ENCODE measurements around the gene TTF2. TPM values are rescaled to one million over a fixed set of nuclear protein-coding genes. Genes with fewer than 3 reads are reported as not detected.
"Not testable (repeated sequence)": the region's sequence is repeated elsewhere in the genome, so short reads cannot be mapped to it uniquely, and the experiment has no call there.

Gene TTF2
- polyA plus RNA-seq, 1 donor (not counting 4 experiments of a cell fraction or from before 2014, with no cell fraction given) = 23.0 TPM

DNA sequence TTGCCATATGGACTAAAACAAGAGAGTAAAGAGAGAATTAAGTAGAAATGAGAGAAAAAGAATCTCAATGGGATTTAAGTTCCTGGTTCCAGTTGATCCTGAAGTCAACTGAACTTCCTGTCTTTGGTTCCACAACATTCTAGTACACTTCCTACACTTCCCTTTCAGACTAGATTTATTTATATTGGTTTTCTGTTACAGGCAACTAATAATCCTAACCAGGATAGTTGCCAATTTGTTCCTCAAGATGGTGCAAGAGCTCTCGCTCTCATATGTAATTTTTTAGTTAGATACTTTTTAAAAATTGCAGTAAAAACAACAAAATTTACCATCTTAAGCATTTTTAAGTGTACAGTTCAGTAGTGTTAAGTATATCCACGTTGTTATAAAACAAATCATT lies 90.2 kb downstream of the TTF2 start:
- Histone ChIP-seq H3K27ac (ENCODE audit: control insufficient read depth, insufficient read depth, low read length) (no peak overlapping the region), H3K9ac (ENCODE audit: control insufficient read depth, extremely low read depth, insufficient read depth, low read length) (no peak overlapping the region), H3K27me3 (ENCODE audit: control insufficient read depth, extremely low read depth, insufficient read depth, low read length) (no peaks in the 10 kb centered on the region), H2AFZ (ENCODE audit: control insufficient read depth, low read length) (no peak overlapping the region), H3K9me3 (ENCODE audit: control insufficient read depth, low read depth, low read length) (no peaks in the 10 kb centered on the region), H3K9me1 (ENCODE audit: control insufficient read depth, extremely low read depth, insufficient read depth, low read length) (no peaks in the 10 kb centered on the region), H3K79me2 (ENCODE audit: control insufficient read depth, insufficient read depth, low read length) (no peaks in the 10 kb centered on the region), H4K20me1 (ENCODE audit: control insufficient read depth, extremely low read depth, insufficient read depth, low read length) (no peaks in the 10 kb centered on the region), H3K4me1 (ENCODE audit: control insufficient read depth, extremely low read depth, insufficient read depth, low read length) (peaks cover 9% of the 10 kb centered on the region), H3K36me3 (ENCODE audit: control insufficient read depth in 2 of 2, extremely low read depth in 1 of 2, insufficient read depth in 2 of 2, low read length in 2 of 2) (no peaks in the 10 kb centered on the region), H3K4me3 (ENCODE audit: control insufficient read depth in 2 of 3, extremely low read depth in 1 of 3, insufficient read depth in 2 of 3, low read depth in 1 of 3, low read length in 3 of 3) (no peak overlapping the region), H3K4me2 (ENCODE audit: control insufficient read depth, extremely low read depth, insufficient read depth, low read depth, low read length) (no peak overlapping the region)
- no peak for DNase-seq (ENCODE audit: low read depth, low spot score)
- FAIRE-seq = no peak
- dilution Hi-C loops (cut with MboI; ENCODE audit: extremely low pct_ligation_motif_present, low sequenced_read_pairs) = no loop called here
- TF ChIP-seq, protein P1, sequence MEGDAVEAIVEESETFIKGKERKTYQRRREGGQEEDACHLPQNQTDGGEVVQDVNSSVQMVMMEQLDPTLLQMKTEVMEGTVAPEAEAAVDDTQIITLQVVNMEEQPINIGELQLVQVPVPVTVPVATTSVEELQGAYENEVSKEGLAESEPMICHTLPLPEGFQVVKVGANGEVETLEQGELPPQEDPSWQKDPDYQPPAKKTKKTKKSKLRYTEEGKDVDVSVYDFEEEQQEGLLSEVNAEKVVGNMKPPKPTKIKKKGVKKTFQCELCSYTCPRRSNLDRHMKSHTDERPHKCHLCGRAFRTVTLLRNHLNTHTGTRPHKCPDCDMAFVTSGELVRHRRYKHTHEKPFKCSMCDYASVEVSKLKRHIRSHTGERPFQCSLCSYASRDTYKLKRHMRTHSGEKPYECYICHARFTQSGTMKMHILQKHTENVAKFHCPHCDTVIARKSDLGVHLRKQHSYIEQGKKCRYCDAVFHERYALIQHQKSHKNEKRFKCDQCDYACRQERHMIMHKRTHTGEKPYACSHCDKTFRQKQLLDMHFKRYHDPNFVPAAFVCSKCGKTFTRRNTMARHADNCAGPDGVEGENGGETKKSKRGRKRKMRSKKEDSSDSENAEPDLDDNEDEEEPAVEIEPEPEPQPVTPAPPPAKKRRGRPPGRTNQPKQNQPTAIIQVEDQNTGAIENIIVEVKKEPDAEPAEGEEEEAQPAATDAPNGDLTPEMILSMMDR (optimal IDR thresholded peaks at IDR 0.05 in 1 of 3, IDR thresholded peaks at IDR 0.05 in 1 of 3, conservative IDR thresholded peaks at IDR 0.05 in 1 of 3; ENCODE audit: extremely low read depth in 1 of 3, insufficient read depth in 2 of 3, low read length in 3 of 3) = no peak
- no peak for TF ChIP-seq EZH2 (IDR thresholded peaks at IDR 0.05; ENCODE audit: low read length)

DNA sequence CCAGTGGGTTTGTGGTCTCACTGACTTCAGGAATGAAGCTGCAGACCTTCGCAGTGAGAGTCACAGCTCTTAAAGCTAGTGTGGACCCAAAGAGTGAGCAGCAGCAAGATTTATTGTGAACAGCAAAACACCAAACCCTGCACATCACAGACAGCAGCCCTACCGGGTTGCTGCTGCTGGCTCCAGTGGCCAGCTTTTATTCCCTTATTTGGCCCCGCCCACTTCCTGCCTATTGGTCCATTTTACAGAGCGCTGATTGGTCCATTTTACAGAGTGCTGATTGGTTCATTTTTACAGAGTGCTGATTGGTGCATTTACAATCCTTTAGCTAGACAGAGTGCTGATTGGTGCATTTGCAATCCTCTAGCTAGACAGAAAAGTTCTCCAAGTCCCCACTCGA lies 91.2 kb downstream of the TTF2 start:
- H3K4me1 ChIP-seq (ENCODE audit: control insufficient read depth, extremely low read depth, insufficient read depth, low read length); H3K9ac ChIP-seq (ENCODE audit: control insufficient read depth, extremely low read depth, insufficient read depth, low read length); H3K27ac ChIP-seq (ENCODE audit: control insufficient read depth, insufficient read depth, low read length); DNase-seq (ENCODE audit: low read depth, low spot score); FAIRE-seq; H3K4me2 ChIP-seq (ENCODE audit: control insufficient read depth, extremely low read depth, insufficient read depth, low read depth, low read length); H3K36me3 ChIP-seq (ENCODE audit: control insufficient read depth in 2 of 2, extremely low read depth in 1 of 2, insufficient read depth in 2 of 2, low read length in 2 of 2); dilution Hi-C loops (cut with MboI; ENCODE audit: extremely low pct_ligation_motif_present, low sequenced_read_pairs); H3K9me1 ChIP-seq (ENCODE audit: control insufficient read depth, extremely low read depth, insufficient read depth, low read length); H4K20me1 ChIP-seq (ENCODE audit: control insufficient read depth, extremely low read depth, insufficient read depth, low read length); H3K27me3 ChIP-seq (ENCODE audit: control insufficient read depth, extremely low read depth, insufficient read depth, low read length); H2AFZ ChIP-seq (ENCODE audit: control insufficient read depth, low read length); H3K4me3 ChIP-seq (ENCODE audit: control insufficient read depth in 2 of 3, extremely low read depth in 1 of 3, insufficient read depth in 2 of 3, low read depth in 1 of 3, low read length in 3 of 3); H3K79me2 ChIP-seq (ENCODE audit: control insufficient read depth, insufficient read depth, low read length); H3K9me3 ChIP-seq (ENCODE audit: control insufficient read depth, low read depth, low read length): not testable (repeated sequence)

Small RNAs within 50 kb of the gene (small RNA-seq; reads per million reads assigned to genes)
- 1.5 to 28.4 (median 9.0) reads per million in 3 experiments for gene MIR942 (ENCODE audit: insufficient read length in 3 of 3, low read depth in 3 of 3, low replicate concordance in 1 of 3)

Other genes starting within 250 kb of the TTF2 start
- gene PTGFRN, start 150.4 kb upstream of the TTF2 start, polyA plus RNA-seq = 153 to 177 TPM (median 172 TPM) in 3 replicates
- gene CD101, start 58.6 kb upstream of the TTF2 start, polyA plus RNA-seq = 0.86 to 2.2 TPM (median 1.8 TPM) in 3 replicates
- gene TRIM45, start 61.4 kb downstream of the TTF2 start, polyA plus RNA-seq = 2.5 to 2.7 TPM (median 2.6 TPM) in 3 replicates
- gene VTCN1, start 150.6 kb downstream of the TTF2 start, polyA plus RNA-seq = 0.04 TPM in 1 of 3 replicates, not detected in the others

Data from keratinocyte (primary cell).